ENCODE data around the gene SRGAP3. TPM values are rescaled to one million over a fixed set of nuclear protein-coding genes. Genes with fewer than 3 reads are reported as not detected.

SRGAP3 gene
- total RNA-seq, 2 experiments from 2014 or later = 2.8 to 3.2 TPM

GRCh38 chr3:9161811-9162210 is 87.6 kb downstream of the SRGAP3 start:
- Histone ChIP-seq H3K4me1 (ENCODE audit: insufficient read depth, low read length) (no peaks in the 10 kb centered on the region), H3K9me3 (ENCODE audit: control insufficient read depth in 1 of 2, insufficient read depth in 1 of 2, low read length in 2 of 2) (no peaks in the 10 kb centered on the region), H3K4me3 (ENCODE audit: low read length) (no peak overlapping the region), H3K27ac (ENCODE audit: low read depth in 1 of 2, low read length in 2 of 2) (no peak overlapping the region), H3K27me3 (ENCODE audit: control insufficient read depth in 1 of 2, insufficient read depth in 2 of 2, low read length in 2 of 2) (no peaks in the 10 kb centered on the region), H3K36me3 (ENCODE audit: insufficient read depth, low read length) (no peaks in the 10 kb centered on the region)
- ChIA-PET CTCF (no interaction called here), POLR2A (no interaction called here)
- no peaks in the 10 kb centered on the region for H3K4me1 Mint-ChIP-seq (ENCODE audit: low read depth)
- ATAC-seq (ENCODE audit: poor library complexity) (no peak), DNase-seq (no peak)
- H3K27me3 Mint-ChIP-seq = no peaks in the 10 kb centered on the region
- H3K4me3 Mint-ChIP-seq = no peak overlapping the region
- no peaks in the 10 kb centered on the region for H3K36me3 Mint-ChIP-seq (ENCODE audit: low read depth)
- intact Hi-C loops (cut with DNase I, micrococcal nuclease) = no loop called here
- no peaks in the 10 kb centered on the region for H3K9me3 Mint-ChIP-seq
- H3K27ac Mint-ChIP-seq = no peak overlapping the region
- no peak for TF ChIP-seq CTCF (IDR thresholded peaks at IDR 0.05)

GRCh38 chr3:9161298-9161697 is 88.1 kb downstream of the SRGAP3 start:
- ChIA-PET POLR2A (no interaction called here), CTCF (no interaction called here)
- no peaks in the 10 kb centered on the region for H3K9me3 Mint-ChIP-seq
- H3K4me3 Mint-ChIP-seq = no peak overlapping the region
- H3K36me3 ChIP-seq (ENCODE audit: insufficient read depth, low read length) = no peaks in the 10 kb centered on the region
- H3K4me1 Mint-ChIP-seq (ENCODE audit: low read depth) = no peaks in the 10 kb centered on the region
- no peak for TF ChIP-seq CTCF (IDR thresholded peaks at IDR 0.05)
- DNase-seq (no peak), ATAC-seq (ENCODE audit: poor library complexity) (no peak)
- intact Hi-C loops (cut with DNase I, micrococcal nuclease) = no loop called here
- no peaks in the 10 kb centered on the region for H3K4me1 ChIP-seq (ENCODE audit: insufficient read depth, low read length)
- no peak overlapping the region for H3K27ac ChIP-seq (ENCODE audit: low read depth in 1 of 2, low read length in 2 of 2)
- H3K27me3 Mint-ChIP-seq = no peaks in the 10 kb centered on the region
- no peaks in the 10 kb centered on the region for H3K27me3 ChIP-seq (ENCODE audit: control insufficient read depth in 1 of 2, insufficient read depth in 2 of 2, low read length in 2 of 2)
- H3K27ac Mint-ChIP-seq = no peak overlapping the region
- H3K4me3 ChIP-seq (ENCODE audit: low read length) = no peak overlapping the region
- no peaks in the 10 kb centered on the region for H3K9me3 ChIP-seq (ENCODE audit: control insufficient read depth in 1 of 2, insufficient read depth in 1 of 2, low read length in 2 of 2)
- H3K36me3 Mint-ChIP-seq (ENCODE audit: low read depth) = no peaks in the 10 kb centered on the region

- Histone ChIP-seq H3K4me3 (ENCODE audit: low read length) (no peak overlapping the region), H3K4me1 (ENCODE audit: insufficient read depth, low read length) (no peaks in the 10 kb centered on the region), H3K27ac (ENCODE audit: low read depth in 1 of 2, low read length in 2 of 2) (no peak overlapping the region), H3K36me3 (ENCODE audit: insufficient read depth, low read length) (no peaks in the 10 kb centered on the region), H3K9me3 (ENCODE audit: control insufficient read depth in 1 of 2, insufficient read depth in 1 of 2, low read length in 2 of 2) (no peaks in the 10 kb centered on the region), H3K27me3 (ENCODE audit: control insufficient read depth in 1 of 2, insufficient read depth in 2 of 2, low read length in 2 of 2) (no peaks in the 10 kb centered on the region)
- no peak for DNase-seq
- TF ChIP-seq CTCF (IDR thresholded peaks at IDR 0.05) = no peak
- Mint-ChIP-seq H3K4me1 (ENCODE audit: low read depth) (no peaks in the 10 kb centered on the region), H3K4me3 (no peak overlapping the region), H3K27ac (no peak overlapping the region), H3K27me3 (no peaks in the 10 kb centered on the region), H3K36me3 (ENCODE audit: low read depth) (no peaks in the 10 kb centered on the region), H3K9me3 (no peaks in the 10 kb centered on the region)
- intact Hi-C loops (cut with DNase I, micrococcal nuclease) = no loop called here
- POLR2A ChIA-PET = no interaction called here
- no peak for ATAC-seq (ENCODE audit: poor library complexity)
- CTCF ChIA-PET = no interaction called here
Observed at GRCh38 chr3:9158865-9159630, 90.4 kb downstream of the SRGAP3 start.
